OCI-LY7 (cell line): ENCODE measurements around the gene S100B.

Experiments
- EZH2phosphoT487 ChIP-seq: fragments of 200-600 bp; sonication (generic); IDR thresholded peaks from 2 replicates; pipeline ENCODE4 v1.6.1; 2018; ENCODE audit warnings: low read depth, borderline replicate concordance, mild to moderate bottlenecking, mixed run types, antibody characterized with exemption, low read length, moderate library complexity, mixed read lengths
- TF ChIP-seq, protein P1 (sequence below): fragments of 200-600 bp; sonication (generic); conservative IDR thresholded peaks from 2 replicates; pipeline ENCODE4 v1.5.1; 2014; ENCODE audit warnings: mild to moderate bottlenecking, antibody characterized with exemption, low read length, moderate library complexity, mixed read lengths

DNA sequence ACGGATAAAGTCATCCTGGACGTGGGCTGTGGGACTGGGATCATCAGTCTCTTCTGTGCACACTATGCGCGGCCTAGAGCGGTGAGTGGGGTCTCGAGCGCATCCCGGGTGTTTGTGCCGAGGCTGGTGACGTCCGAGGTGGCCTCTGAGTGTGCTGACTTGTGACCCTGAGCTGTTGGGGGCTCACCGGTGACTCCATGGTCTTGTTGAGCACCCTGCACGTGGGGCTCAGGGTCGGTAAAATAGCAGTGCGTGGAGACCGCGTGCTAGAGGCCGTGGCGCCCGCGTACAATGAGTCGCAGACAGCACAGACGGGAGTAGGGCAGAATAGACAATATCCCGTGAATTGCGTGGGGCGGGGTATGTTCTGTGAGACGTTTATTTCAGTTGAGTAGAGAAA is 43.7 kb upstream of the S100B start:
- TF ChIP-seq, protein P1, sequence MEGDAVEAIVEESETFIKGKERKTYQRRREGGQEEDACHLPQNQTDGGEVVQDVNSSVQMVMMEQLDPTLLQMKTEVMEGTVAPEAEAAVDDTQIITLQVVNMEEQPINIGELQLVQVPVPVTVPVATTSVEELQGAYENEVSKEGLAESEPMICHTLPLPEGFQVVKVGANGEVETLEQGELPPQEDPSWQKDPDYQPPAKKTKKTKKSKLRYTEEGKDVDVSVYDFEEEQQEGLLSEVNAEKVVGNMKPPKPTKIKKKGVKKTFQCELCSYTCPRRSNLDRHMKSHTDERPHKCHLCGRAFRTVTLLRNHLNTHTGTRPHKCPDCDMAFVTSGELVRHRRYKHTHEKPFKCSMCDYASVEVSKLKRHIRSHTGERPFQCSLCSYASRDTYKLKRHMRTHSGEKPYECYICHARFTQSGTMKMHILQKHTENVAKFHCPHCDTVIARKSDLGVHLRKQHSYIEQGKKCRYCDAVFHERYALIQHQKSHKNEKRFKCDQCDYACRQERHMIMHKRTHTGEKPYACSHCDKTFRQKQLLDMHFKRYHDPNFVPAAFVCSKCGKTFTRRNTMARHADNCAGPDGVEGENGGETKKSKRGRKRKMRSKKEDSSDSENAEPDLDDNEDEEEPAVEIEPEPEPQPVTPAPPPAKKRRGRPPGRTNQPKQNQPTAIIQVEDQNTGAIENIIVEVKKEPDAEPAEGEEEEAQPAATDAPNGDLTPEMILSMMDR = no peak
- TF ChIP-seq EZH2phosphoT487 = no peak
